OCI-M2 (cell line): ENCODE results near the gene SLC25A41.
"Not testable (repeated sequence)": the region's sequence is repeated elsewhere in the genome, so short reads cannot be mapped to it uniquely, and the experiment has no call there.

ENCODE experiments used
- DNase-seq: peaks from one replicate; lab custom pipeline; 2025; ENCODE audit not compliant: unreplicated experiment; lab: John Stamatoyannopoulos, UW

SLC25A41 gene

DNA sequence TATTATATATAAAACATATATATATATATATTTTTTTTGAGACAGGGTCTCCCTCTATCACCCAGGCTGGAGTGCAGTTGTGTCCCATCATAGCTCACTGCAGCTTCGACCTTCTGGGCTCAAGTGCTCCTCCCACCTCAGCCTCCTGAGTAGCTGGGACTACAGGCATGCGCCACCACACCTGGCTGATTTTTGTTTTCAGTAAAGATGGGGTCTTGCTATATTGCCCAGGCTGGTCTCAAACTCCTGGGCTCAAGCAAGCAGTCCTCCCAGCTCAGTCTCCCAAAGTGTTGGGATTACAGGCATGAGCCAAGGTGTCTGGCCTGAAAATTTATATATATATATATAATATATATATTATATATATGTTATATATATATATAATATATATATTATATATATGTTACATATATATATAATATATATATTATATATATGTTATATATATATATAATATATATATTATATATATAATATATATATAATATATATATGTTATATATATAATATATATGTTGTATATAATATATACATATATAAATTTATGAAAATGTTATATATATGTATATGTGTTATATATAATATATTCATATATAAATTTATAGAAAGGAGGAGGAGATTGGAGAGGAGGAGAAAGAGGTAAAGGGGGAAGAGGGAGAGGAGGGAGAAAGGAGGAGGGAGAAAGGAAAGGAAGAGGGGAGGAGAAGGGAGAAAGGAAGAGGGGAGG is 4.7 kb downstream of the SLC25A41 start:
- not testable (repeated sequence) for DNase-seq

DNA sequence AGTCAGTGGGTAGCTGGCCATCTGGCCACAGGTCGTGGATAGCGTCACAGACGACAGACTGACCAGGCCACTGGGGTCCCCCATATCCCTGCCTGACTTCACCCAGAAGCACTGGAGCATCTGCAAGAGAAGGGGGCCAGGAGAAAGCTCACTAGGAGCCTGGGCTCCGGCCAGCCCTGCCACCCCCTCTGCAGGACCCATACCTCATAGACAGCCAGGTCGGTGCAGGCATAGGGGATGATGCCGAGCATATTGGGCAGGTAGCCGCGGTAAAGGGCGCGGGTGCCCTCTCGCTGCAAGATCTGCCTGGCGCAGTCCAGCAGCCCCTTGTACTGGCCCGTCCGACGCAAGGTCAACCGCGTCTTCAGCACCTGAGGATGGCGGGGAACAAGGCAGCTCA is 6.4 kb downstream of the SLC25A41 start:
- DNase-seq: no peak

DNA sequence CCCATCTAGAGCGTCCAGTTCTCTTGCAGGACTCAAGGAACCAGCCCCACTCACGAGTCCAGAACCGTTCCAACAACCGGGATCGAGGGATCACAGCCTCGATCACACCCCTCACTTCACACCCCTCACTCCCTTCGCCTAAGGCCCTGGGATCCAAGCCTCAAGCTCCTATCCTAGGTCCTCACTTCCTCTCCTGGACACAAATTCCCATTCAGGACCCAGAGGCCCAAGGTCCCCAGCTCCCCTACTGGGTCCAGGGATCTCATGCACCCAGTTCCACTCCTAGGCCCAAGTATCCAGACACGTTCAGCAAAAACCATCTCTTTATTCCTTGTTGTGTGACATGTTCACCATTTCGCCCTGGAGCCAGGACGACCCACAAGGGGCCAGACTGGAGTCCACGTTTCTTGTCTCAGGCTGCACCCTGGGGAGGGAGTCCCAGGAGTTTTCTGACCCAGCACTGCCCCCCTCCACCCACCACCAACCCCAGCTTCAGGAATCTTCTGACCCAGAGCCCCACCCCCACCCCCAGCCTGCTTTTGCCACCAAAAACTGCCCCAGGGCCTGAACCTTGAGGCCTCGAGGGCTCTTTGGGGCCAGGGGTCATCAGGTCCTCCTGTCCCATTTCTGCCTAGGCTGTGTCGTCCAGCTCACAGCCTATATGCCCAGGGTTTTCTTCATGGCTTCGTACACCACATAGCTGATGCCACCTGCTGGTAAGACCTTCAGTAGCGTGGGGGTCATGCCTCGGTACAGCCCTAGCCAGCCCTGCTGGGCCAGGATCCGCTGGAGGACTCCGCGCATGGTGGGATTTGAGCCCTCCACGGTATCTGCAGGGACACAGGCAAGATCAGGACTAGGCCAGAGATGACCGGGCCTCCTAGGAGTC is 7.6 kb downstream of the SLC25A41 start:
- DNase-seq: no peak

DNA sequence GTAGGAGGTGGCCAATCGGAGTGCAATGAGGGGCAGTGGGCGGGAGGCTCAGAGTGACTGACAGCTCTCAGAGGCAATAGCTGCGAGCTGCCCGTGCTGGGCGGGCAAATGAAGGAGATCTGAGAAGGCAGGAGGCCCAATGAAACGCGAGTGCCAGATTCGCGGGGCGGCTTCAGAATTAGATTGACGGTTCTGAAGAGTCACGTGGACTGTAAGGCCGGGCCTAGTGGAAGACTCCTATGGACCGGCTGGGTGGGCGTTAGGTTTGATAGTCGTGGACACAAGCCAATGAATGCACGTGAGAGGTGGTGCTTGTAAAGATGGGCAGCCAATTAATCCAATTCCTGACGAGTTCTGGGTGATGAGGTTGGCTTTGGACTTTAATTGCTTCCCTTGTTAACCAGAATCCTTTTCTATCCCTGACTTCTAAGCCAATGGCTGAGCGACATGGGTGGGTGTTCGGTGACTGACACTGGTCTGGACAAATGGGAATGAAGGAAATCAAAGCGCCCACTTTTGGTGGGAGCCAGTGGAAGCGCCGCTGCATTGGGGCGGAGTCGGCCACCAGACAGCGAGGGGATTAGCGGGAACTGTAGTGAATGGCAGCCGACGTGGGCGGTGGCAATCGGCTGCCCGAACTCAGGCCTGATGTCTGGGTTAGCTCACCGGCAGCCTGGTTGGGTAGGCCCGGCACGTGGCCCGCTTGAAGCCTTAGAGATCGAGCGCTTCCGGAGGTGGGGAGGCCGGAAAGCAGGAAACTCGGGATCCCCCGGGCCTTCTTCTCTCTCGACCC is 8.4 kb downstream of the SLC25A41 start:
- peak; percentile 96 for DNase-seq

DNA sequence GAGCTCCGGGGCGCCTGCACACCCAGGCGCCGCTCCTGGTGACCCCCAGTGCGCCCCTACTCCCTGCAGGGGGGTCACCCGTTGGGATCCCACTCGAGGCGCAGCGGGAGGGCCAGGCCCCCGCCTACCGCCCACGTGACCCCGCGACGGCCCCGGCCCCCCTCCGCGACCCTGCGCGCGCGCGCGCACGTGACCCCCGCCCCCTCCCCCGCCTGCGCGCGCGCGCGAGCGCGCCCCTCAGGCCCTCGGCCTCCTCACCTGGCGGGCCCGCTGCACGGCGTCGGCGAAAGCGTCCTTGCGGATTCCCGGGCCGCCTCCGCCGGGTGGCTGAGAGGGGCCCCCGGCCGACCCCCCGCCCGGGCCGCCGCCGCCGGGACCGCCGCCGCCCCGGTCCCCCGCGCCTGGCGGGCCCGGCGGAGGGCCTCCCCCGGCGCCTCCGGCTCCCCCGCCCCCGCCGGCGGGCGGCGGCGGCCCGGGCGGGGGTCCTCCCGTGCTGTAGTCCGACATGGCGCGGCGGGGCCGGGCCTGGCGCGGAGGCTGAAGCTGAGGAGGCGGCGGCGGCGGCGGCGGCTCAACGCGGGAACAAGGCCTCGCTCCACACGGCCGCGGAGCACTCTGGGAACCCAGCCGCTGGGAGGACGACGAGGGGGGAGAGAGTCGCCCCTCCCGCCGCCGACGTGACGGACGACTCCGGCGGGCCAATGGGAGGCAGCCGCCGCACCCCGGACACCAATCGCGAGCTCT is 9.2 kb downstream of the SLC25A41 start, which contains the start of gene KHSRP:
TSS of gene KHSRP (minus strand) at position 617 of the 744 bp plus-strand sequence. CDS start at position 507, 110 bp downstream.
- no peak for DNase-seq

DNA sequence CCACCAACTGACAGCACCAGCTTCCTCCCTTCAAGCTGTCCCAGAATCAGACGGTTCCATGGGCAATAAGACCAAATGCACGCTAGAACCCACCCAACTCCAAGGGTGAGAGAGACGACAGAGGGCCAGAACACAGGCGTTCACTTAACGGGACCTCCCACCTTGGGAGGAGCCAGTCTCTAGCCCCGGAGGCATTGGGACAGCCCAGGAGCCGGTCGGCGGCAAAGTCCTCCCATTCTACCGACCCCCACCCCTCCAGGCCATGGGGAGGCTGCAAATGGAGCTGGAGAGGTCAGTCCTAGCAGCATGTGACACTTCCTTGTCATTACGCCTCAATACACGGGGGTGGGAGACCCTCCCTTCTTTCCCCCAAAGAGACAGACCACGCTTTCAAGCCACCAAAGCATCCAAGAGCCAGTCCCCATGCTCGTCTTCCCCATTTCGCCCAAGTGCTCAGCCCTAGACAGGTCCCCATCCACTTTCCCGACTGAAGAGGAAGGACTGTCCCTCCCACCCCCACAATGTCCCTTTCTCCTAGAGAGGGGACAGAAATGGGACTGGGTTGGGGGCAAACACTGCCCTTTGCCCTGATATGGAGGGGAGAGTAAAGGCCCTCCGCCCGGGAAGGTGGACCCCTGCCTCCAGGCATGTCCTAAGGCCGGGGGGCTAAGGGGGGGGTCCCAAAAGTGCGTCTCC is 9.9 kb downstream of the SLC25A41 start:
- DNase-seq: no peak

DNA sequence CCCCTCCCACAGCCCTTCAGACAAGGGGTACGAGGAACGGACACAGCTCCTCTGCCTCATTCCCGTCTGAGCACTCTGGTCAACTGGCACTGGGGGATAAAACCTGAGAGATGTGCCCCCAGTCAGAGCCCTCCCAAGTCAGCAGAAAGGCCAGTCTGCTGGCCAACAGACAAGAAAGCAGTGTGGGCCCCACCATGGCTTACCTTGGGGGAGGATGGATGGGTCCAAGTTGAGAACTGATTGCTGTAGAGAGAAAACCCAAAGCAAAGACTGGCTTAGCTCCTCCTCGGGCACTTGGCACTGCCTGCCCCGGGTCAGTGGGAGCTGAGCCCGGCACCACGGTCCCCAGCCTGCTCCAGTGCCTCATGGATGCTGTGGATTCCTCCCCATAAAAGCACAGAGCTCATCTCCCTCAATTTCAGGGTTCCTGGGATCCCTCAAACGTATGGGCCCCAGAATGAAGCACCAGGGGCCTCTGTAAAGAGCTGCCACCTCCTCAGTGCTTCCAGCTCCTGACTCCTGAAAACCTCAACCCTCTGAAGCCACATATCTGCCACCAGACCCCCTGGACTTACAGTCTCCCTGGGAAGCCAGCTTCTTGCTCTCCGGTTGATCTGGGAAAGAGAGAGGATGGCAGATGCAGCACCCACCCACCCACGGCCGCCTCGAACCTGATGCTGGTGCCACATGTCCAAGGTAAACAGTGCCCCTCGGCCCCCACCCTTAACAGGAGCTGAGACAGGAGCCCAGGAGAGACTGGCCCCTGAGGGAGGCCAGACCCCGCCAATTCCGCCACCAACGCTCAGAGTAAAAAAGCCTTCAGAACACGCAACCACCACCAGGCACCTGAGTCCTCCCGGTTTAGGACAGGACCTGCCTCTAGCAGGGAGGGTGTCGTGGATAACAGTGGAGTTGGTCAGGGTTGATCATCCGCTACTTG is 12.2 kb downstream of the SLC25A41 start:
- no peak for DNase-seq

DNA sequence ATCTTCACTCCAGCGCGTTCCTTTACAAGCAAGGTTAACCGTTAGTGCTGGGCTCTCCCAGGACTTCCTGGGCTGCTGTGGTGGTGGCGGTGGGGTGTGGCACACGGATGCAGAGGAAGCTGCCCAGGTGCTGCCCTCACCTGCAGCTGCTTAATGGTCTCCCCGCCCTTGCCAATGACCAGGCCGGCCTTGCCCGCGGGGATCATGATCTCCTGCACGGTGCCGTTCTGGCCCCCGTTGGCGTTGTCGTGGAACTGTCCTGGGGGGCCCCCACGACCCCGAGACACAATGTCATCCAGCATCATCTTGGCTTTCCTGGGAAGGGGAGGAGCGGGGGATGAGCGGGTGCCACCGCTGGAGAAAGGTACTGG is 15.0 kb downstream of the SLC25A41 start:
- no peak for DNase-seq

DNA sequence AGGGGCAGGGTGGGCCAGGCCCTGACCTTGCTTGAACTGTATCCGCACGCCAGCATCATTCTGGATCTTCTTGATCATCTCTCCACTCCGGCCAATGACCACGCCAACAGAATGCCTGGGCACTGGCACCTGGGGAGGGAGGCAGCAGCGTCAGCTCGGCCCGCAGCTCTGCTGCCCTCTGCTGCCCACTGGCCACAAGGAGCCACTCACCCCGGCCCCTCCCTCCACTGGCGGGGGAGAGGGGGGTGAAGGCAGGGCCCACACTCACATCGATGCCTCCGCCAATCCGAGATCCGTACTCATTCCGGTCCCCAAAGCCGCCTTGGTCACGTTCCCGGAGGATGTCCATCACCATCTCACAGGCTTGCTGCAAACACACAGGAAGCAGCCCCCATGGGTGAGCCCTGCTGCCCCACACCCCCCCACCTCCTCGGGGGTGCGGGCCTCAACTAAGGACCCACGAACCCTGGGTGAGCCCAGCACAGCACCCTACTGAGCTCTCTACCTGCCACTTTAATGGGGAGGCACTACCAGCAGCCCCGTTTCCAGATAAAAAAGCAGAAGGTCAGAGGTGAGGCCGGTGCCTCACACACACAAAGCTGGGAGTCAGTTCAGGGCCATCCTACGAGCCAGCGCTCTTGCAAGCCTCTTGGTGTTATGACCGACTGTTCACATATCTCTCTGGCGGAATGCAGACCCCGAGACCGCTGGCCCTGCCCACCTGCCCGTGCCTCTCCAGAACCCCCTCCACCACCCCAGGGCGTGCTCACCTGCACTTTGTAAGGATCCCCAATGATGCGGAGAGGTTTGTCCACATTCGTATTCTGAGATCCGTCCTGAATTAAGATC is 15.6 kb downstream of the SLC25A41 start:
- no peak for DNase-seq

DNA sequence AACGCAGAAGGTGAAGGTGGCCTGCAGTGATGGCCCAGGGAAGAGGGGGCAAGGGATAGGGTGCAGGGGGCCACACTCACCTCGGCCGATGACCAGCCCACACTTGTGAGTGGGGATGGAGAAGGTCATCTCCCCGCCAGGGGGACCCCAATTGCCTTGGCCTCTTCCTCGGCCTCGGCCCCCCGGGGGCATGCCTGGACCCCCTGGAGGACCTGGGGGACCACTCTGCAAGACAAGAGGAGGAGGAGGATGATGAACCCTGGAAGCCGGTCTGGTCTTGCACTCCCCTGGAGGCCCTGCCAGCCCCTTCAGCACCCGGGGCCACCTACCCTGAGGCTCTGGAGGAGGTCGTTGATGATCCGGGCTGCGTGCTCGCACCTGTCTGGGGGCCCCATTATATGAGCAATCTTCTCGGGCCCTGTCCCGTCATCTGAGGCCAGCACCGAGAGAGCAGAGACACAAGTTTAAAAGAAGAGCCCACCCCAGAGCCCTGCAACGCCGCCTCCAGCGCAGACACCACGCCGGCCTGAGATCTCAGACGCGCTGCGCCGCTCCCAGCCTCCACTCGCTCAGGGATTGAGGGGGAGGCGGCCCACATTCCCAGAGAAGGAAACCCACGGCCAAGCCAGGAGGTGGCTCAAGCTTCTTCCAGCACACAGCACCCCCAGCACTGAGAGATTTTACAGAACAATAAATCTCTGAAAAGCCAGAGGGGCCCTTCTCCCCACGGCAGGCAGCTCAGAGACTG is 16.7 kb downstream of the SLC25A41 start:
- DNase-seq: no peak

DNA sequence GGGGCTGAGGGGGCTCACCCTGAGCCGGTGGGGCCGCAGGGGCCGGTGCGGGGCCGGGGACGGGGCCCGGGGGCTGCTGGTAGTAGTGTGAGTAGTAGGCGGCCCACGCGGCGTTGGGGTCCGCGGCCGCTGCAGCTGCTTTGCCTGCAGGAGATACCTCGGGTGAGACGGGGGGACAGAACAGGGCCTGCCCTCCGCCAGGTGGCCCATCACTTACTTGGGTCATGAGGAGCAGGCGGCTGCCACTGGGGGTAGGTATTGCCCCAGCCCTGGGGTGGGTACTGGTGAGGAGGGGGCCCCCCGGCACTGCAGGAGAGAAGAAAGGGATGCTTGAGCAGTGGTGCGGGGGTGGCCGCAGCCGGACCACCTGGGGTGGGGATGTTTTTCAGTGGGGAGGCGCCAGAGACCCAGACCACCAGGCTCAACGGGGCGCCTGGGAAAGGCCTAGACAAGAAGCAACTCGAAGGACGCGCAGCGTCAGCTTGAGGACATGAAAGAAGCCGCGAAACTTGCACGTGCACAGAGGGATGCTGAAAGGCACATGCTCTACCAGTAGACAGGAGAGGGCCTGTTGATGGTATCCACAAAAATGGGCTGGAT is 17.9 kb downstream of the SLC25A41 start:
- DNase-seq: no peak

DNA sequence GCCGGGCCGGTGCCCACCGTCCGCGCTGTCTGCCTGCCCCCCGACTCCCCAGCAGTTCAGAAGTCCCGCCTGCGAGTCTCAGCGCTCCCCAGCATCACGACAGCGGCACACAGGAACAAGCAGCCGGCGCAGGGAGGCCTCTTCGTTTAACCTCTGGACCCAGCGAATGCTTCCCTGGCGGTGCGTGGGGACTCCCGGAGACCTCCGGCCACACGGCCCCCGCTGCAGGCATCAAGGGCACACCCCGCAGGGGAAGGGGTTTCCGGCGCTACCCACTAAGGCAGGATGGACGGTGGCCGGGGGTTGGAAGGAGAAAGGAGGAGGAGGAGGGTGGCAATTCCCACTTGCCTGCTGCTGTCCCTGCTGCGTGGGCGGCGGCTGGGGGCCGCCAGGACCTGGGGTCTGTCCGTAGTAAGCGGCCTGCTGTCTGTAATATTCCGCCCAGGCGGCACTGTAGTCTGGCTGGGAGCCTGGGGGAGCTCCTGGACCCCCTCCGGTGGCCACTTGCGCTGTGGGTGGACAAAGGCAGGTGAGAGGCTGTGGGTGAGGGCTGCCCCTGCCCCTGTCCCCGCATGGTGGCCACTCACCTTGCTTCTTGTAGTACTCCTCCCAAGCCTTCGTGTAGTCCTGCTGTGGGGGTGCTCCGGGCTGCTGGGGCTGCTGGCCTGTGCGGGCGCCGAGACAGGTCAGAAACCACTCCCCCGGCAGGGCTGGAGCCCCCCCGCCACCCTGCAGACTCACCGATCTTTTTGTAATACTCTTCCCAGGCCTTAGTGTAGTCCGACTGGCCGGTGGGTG is 18.6 kb downstream of the SLC25A41 start:
- no peak for DNase-seq

DNA sequence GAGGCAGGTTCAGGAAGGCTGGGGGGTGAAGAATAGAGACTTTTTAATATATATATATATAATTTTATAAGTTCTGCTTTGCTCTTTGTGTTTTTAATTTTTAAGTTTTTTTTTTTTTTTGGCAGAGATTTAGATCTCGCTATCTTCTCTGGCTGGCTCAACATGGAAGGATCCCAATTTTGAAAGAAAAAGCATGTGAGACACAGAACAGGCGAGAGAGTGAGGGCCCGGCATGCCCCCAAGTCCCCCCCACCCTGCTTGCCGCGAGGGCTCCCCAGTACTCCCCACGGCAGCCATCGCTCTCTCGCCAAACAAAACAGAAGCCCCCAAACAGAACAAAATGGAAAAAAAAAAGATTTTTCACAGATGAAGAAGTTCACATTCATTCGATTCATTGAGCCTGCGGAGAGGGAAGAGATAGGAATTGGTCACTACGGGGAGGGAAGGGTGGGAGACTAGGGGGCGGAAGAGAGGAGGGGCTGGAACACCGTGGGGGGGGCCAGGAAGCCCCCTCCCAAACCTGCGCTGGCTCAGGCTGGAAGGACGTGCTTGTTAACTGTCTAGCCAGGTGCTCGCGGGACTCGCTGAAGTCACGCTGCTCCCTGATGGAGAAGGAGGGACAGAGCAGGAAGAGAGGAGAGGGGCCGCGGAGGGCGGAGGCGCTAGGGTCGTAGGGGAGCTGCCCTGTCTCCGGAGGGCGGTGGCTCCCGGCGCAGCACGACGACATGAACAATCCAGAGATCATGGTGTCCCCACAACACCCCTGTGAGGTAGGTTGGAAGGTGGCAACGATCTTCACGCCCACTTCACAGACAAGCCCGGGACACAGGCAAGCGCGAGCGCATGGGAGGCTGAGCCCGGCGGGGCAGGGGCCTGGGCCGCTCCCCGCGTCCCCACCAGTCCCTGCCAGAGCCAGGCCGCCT is 19.6 kb downstream of the SLC25A41 start:
- no peak for DNase-seq

DNA sequence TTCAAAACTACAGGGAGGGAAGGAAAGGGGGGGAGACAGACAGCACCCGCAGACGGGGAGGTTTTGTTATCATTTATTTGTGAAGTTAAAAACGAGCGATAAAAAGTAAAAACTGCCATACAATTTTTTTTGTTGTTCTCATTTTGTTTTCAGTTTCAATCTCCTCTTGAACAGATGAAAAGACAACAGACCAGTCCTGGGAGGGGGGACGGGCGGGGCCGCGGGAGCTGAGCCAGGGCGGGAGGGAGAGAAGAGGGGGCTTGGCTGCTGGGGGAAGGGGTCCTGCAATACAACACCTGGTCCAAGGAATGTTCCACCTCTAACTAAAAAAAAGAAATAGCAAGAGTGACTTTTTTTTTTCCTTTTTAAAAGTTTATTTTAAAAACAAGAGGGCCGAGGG is 20.3 kb downstream of the SLC25A41 start:
- no peak for DNase-seq

DNA sequence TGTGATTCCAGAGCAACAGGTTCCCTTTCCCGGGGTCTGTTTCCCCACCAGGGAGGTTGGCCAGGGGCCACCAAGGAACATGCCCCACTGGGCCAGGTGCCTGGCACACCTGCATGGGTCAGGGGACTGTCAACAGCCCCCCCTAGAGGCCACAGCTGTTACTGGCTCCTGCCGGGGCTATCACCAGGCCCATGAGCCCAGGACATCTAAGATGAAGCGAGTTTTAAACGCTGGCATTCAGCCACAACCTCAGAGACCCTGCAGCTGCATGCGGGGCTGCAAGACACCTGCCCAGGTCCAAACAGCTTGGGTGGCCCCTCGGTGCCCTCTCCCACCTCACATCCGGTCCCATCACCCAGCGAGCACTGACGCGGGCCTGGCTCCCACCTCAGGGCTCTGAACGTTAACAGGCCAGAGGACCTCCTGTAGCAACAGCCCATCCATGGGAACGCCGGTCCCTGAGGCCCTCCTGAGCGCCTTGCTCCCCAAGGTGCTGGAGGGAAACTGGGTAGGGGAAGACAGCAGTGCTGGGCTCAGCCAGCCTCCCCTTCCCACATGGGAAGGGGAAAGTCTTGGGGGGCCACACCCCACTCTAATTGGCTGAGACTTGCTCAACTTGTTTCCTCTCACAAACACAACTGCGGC is 21.0 kb downstream of the SLC25A41 start:
- DNase-seq: no peak
